Endothelial cell of umbilical vein (primary cell): ENCODE measurements around the gene GRM4. TPM values are rescaled to one million over a fixed set of nuclear protein-coding genes. Genes with fewer than 3 reads are reported as not detected.

Source experiments
- BruUV-seq: library from RNA; stranded (reverse); fragments of 400-500 nt; replicated peaks from 2 replicates; lab custom pipeline; 2021; lab: Mats Ljungman, UMichigan
- CTCF ChIA-PET: fragments of 300-600, 350-600 bp; sonication (Branson Sonifier 250); formaldehyde crosslinking; loops from one replicate; lab custom pipeline; 2021; ENCODE audit warnings: antibody characterized with exemption, inconsistent platforms; lab: Charles Lee
- POLR2A ChIA-PET: fragments of 300-600, 350-600 bp; sonication (Branson Sonifier 250); formaldehyde crosslinking; loops from one replicate; lab custom pipeline; 2021; ENCODE audit warnings: antibody characterized with exemption, inconsistent platforms; lab: Charles Lee
- DNase-seq: peaks from one replicate; pipeline ENCODE4 v3.0.0-alpha.2; 2011; ENCODE audit warnings: low read depth, low spot score
- FAIRE-seq: peaks from 2 replicates; lab custom pipeline; 2011; peaks lifted over from hg19 to GRCh38; lab: Jason Lieb, UNC
- H2AFZ ChIP-seq: 2 replicates; pipeline ENCODE4 v1.6.0; 2012; ENCODE audit warnings: low read depth, low read length, control low read depth, inconsistent platforms
- H3K27ac ChIP-seq: 2 replicates; pipeline ENCODE4 v1.5.1; 2011; ENCODE audit warnings: low read depth, mild to moderate bottlenecking, control low read depth, low read length, moderate library complexity; ENCODE audit not compliant: insufficient read depth
- H3K27me3 ChIP-seq, 2 experiments: 2 replicates each; pipeline versions ENCODE4 v1.6.0 to v1.6.1; 2011; ENCODE audit warnings: low read length in 2 of 2, mixed read lengths in 1 of 2; ENCODE audit not compliant: control insufficient read depth in 2 of 2, insufficient read depth in 2 of 2
- H3K36me3 ChIP-seq, 2 experiments: 2 replicates in 1 of 2; 3 replicates in 1 of 2; pipeline ENCODE4 v1.5.1; 2011; ENCODE audit warnings: low read length in 2 of 2, mild to moderate bottlenecking in 1 of 2, moderate library complexity in 1 of 2; ENCODE audit not compliant: control insufficient read depth in 2 of 2, insufficient read depth in 2 of 2; ENCODE audit errors: extremely low read depth in 1 of 2
- H3K4me1 ChIP-seq: 3 replicates; pipeline ENCODE4 v1.5.1; 2011; ENCODE audit warnings: mild to moderate bottlenecking, low read length; ENCODE audit not compliant: control insufficient read depth, insufficient read depth; ENCODE audit errors: extremely low read depth
- H3K4me2 ChIP-seq: 2 replicates; pipeline ENCODE4 v1.6.1; 2011; ENCODE audit warnings: low read length, control low read depth, mixed read lengths; ENCODE audit not compliant: insufficient read depth
- H3K4me3 ChIP-seq, 3 experiments: fragments of 200-600 bp in 1 of 3; sonication (generic), shearing (Covaris generic) in 1 of 3; replicated peaks in 1 of 3; 2 replicates each; pipeline ENCODE4 v1.5.1; 2011 to 2016; ENCODE audit warnings: control low read depth in 3 of 3, low read length in 3 of 3, mild to moderate bottlenecking in 2 of 3, inconsistent platforms in 1 of 3, low read depth in 1 of 3, moderate library complexity in 1 of 3; ENCODE audit not compliant: insufficient read depth in 1 of 3
- H3K79me2 ChIP-seq: 2 replicates; pipeline ENCODE4 v1.6.0; 2012; ENCODE audit warnings: low read length, inconsistent platforms; ENCODE audit not compliant: control insufficient read depth, insufficient read depth
- H3K9ac ChIP-seq: replicated peaks from 2 replicates; pipeline ENCODE3; 2011; ENCODE audit warnings: low read length, control low read depth; ENCODE audit not compliant: insufficient read depth; ENCODE audit errors: extremely low read depth
- H3K9me1 ChIP-seq: replicated peaks from 3 replicates; pipeline ENCODE4 v1.6.0; 2011; ENCODE audit warnings: mild to moderate bottlenecking, low read length; ENCODE audit not compliant: control insufficient read depth, insufficient read depth; ENCODE audit errors: extremely low read depth
- H3K9me3 ChIP-seq: replicated peaks from 2 replicates; pipeline ENCODE4 v1.5.1; 2012; ENCODE audit warnings: low read length, inconsistent platforms; ENCODE audit not compliant: control insufficient read depth, insufficient read depth
- H4K20me1 ChIP-seq: replicated peaks from 2 replicates; pipeline ENCODE3; 2011; ENCODE audit warnings: mild to moderate bottlenecking, low read length; ENCODE audit not compliant: control insufficient read depth, insufficient read depth; ENCODE audit errors: extremely low read depth
- CTCF ChIP-seq, 2 donors: IDR thresholded peaks; 1 replicate in 1 of 2; 2 replicates in 1 of 2; pipeline ENCODE4 v1.5.1; 2011; ENCODE audit warnings: low read length in 2 of 2, mild to moderate bottlenecking in 2 of 2, moderate library complexity in 2 of 2, control low read depth in 1 of 2, inconsistent platforms in 1 of 2, low read depth in 1 of 2; ENCODE audit not compliant: insufficient read depth in 1 of 2; ENCODE audit errors: extremely low read depth in 1 of 2
- EZH2 ChIP-seq: IDR thresholded peaks from 2 replicates; pipeline ENCODE4 v1.6.1; 2012; ENCODE audit warnings: borderline replicate concordance, low read depth, mild to moderate bottlenecking, moderate library complexity, low read length, inconsistent platforms; ENCODE audit not compliant: severe bottlenecking
- FOS ChIP-seq: IDR thresholded peaks from 2 replicates; pipeline ENCODE4 v1.6.1; 2011; ENCODE audit warnings: mild to moderate bottlenecking, low read length, moderate library complexity, borderline replicate concordance; ENCODE audit not compliant: insufficient read depth
- GATA2 ChIP-seq: IDR thresholded peaks from 2 replicates; pipeline ENCODE4 v1.7.0; 2011; ENCODE audit warnings: low read depth, mild to moderate bottlenecking, moderate library complexity, mixed read lengths, low read length; ENCODE audit not compliant: insufficient read length, insufficient read depth
- JUN ChIP-seq: IDR thresholded peaks from 2 replicates; pipeline ENCODE4 v1.6.1; 2011; ENCODE audit warnings: borderline replicate concordance, low read depth; ENCODE audit not compliant: insufficient read length, insufficient read depth
- MYC ChIP-seq: IDR thresholded peaks from one replicate; pipeline ENCODE4 v1.6.1; 2011; ENCODE audit warnings: mild to moderate bottlenecking, low read depth, low read length
- POLR2A ChIP-seq: IDR thresholded peaks from 2 replicates; pipeline ENCODE4 v1.6.1; 2012; ENCODE audit warnings: low read depth, mild to moderate bottlenecking, control low read depth, low read length
- POLR2AphosphoS5 ChIP-seq: IDR thresholded peaks from 2 replicates; pipeline ENCODE4 v1.6.1; 2012; ENCODE audit warnings: low read depth, mild to moderate bottlenecking, control low read depth, low read length, moderate library complexity; ENCODE audit not compliant: insufficient read depth
- dilution Hi-C: fragments of 300-500 bp; cut with MboI; formaldehyde crosslinking; loops from one replicate; pipeline ENCODE4 v1.15.0; 2019; ENCODE audit warnings: low sequenced_read_pairs; ENCODE audit not compliant: extremely low pct_ligation_motif_present
- intact Hi-C: fragments of 100-400 bp; cut with micrococcal nuclease; formaldehyde crosslinking; loops from one replicate; pipeline ENCODE4 v1.10.0; 2022
- polyA plus RNA-seq, 4 experiments: library from polyadenylated mRNA; depleted of rRNA in 3 of 4; stranded (reverse) in 3 of 4; unstranded in 1 of 4; fragments of >200 nt; gene quantifications; 2 replicates each; pipeline versions ENCODE4 v1.2.1 to v1.2.3, GENCODE V29; 2011 to 2012; ENCODE audit warnings: missing spikeins in 1 of 4
- total RNA-seq: library from RNA; stranded (reverse); gene quantifications from 2 replicates; pipeline ENCODE4 v1.2.3, GENCODE V29; 2021
- TF ChIP-seq, protein P1 (sequence below): IDR thresholded peaks from 2 replicates; pipeline ENCODE4 v1.6.1; 2011; ENCODE audit not compliant: insufficient read depth, insufficient read length

Gene GRM4
- total and polyA plus RNA-seq, 2 donors (not counting 3 experiments of a cell fraction or from before 2014, with no cell fraction given) = 0.03 TPM; not detected in 1

- intact Hi-C loops = loop anchor here (5.0 kb wide), 1 partner anchor 112 kb away; the partner anchor contains the start of gene GRM4
- dilution Hi-C loops = no loop called here
- BruUV-seq = no TSS peak
- no peaks in the 10 kb centered on the region for H3K36me3 ChIP-seq
- H3K9me1 ChIP-seq = no peaks in the 10 kb centered on the region
- H3K4me1 ChIP-seq = no peaks in the 10 kb centered on the region
- H2AFZ ChIP-seq = no peak overlapping the region
- no peak overlapping the region for H3K27ac ChIP-seq
- H3K79me2 ChIP-seq = no peaks in the 10 kb centered on the region
- TF ChIP-seq POLR2A = no peak
- no peak for TF ChIP-seq FOS
- TF ChIP-seq EZH2 = no peak
- no peak for TF ChIP-seq GATA2
- no peak for TF ChIP-seq JUN
- TF ChIP-seq, protein P1, sequence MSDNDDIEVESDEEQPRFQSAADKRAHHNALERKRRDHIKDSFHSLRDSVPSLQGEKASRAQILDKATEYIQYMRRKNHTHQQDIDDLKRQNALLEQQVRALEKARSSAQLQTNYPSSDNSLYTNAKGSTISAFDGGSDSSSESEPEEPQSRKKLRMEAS = no peak
- no peak for TF ChIP-seq CTCF (IDR thresholded peaks at IDR 0.05; ENCODE audit: extremely low read depth in 1 of 2, insufficient read depth in 1 of 2, low read depth in 1 of 2, low read length in 2 of 2)
- TF ChIP-seq MYC = no peak
- no peak for TF ChIP-seq POLR2AphosphoS5
- no peak overlapping the region for H3K4me2 ChIP-seq
- ChIA-PET POLR2A (no interaction called here), CTCF (interaction anchor here (1.4 kb wide), 1 partner anchor 8 kb away, joined by 3 read pairs; no protein-coding TSS in a partner anchor)
- H4K20me1 ChIP-seq = no peaks in the 10 kb centered on the region
- DNase-seq = no peak
- H3K9me3 ChIP-seq = no peaks in the 10 kb centered on the region
- no peak overlapping the region for H3K9ac ChIP-seq
- no peaks in the 10 kb centered on the region for H3K27me3 ChIP-seq
- FAIRE-seq = no peak
- no peak overlapping the region for H3K4me3 ChIP-seq
These were observed 110.7 kb downstream of the GRM4 start for GRCh38 chr6:34035161-34035560.
